DMS79 treated with DMSO at 0.1 percent for 48 hours (cell line): Measurements from ENCODE around the gene KCNK16.

ENCODE experiments used
- DNase-seq: peaks from one replicate; lab custom pipeline; 2025; lab: John Stamatoyannopoulos, UW

Gene KCNK16

GRCh38 chr6:39276379-39276995 lies 46.0 kb downstream of the KCNK16 start:
- no peak for DNase-seq

- DNase-seq: no peak
Measured at GRCh38 chr6:39274903-39275302, 47.6 kb downstream of the KCNK16 start.

- no peak for DNase-seq
Measured at GRCh38 chr6:39274471-39274870, 48.0 kb downstream of the KCNK16 start.

- DNase-seq: peak; percentile 9
Measured at GRCh38 chr6:39273406-39273821, 49.1 kb downstream of the KCNK16 start.

GRCh38 chr6:39269961-39270360 lies 52.5 kb downstream of the KCNK16 start:
- DNase-seq: no peak

GRCh38 chr6:39268721-39269120 lies 53.8 kb downstream of the KCNK16 start:
- no peak for DNase-seq

- DNase-seq: peak; percentile 14
Measured at GRCh38 chr6:39268171-39268570, 54.3 kb downstream of the KCNK16 start.

- no peak for DNase-seq
Measured at GRCh38 chr6:39266782-39267355, 55.6 kb downstream of the KCNK16 start.

GRCh38 chr6:39266375-39266774 lies 56.1 kb downstream of the KCNK16 start:
- peak; percentile 64 for DNase-seq
